ENCODE measurements around the gene SLC30A9. TPM values are rescaled to one million over a fixed set of nuclear protein-coding genes. Genes with fewer than 3 reads are reported as not detected.

SLC30A9 gene
- total RNA-seq, 1 experiment from 2014 or later: 32.7 TPM

DNA sequence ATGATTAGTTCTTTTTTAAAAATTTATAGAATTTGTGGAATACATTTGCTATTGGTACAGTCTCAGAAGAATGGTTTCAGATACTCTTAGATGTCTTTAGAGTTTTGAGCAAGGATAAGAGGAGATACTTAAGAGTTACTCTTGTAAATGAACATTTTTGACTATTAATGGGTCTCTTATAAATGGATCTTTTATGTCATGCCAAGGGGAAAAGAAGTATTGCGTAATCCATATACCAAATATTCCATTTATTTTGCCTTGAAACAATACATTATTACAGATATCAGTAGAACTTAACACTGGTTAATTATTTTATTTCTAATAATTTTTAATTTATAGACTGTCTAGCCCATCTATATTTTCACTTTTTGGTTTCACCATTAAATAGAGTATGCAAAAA lies 25.9 kb upstream of the SLC30A9 start:
- intact Hi-C loops (cut with micrococcal nuclease): loop anchor here (10.0 kb wide), 1 partner anchor 550 kb away; no protein-coding TSS in a partner anchor
- H3K4me1 ChIP-seq (ENCODE audit: insufficient read depth, low read length): peaks cover 15% of the 10 kb centered on the region
- H3F3A ChIP-seq (ENCODE audit: low read length, unreplicated experiment): no peaks in the 10 kb centered on the region
- no peaks in the 10 kb centered on the region for H3K9me2 ChIP-seq (replicated peaks; ENCODE audit: low read length)
- H3K27ac ChIP-seq (ENCODE audit: low read length): no peak overlapping the region
- H3K9ac ChIP-seq (ENCODE audit: low read length): no peak overlapping the region
- no peaks in the 10 kb centered on the region for H3K36me3 ChIP-seq (ENCODE audit: low read depth, low read length)
- TF ChIP-seq, protein P1, sequence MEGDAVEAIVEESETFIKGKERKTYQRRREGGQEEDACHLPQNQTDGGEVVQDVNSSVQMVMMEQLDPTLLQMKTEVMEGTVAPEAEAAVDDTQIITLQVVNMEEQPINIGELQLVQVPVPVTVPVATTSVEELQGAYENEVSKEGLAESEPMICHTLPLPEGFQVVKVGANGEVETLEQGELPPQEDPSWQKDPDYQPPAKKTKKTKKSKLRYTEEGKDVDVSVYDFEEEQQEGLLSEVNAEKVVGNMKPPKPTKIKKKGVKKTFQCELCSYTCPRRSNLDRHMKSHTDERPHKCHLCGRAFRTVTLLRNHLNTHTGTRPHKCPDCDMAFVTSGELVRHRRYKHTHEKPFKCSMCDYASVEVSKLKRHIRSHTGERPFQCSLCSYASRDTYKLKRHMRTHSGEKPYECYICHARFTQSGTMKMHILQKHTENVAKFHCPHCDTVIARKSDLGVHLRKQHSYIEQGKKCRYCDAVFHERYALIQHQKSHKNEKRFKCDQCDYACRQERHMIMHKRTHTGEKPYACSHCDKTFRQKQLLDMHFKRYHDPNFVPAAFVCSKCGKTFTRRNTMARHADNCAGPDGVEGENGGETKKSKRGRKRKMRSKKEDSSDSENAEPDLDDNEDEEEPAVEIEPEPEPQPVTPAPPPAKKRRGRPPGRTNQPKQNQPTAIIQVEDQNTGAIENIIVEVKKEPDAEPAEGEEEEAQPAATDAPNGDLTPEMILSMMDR (conservative IDR thresholded peaks at IDR 0.05; ENCODE audit: low read depth, low read length): no peak
- no peaks in the 10 kb centered on the region for H4K20me1 ChIP-seq (ENCODE audit: low read length)
- H3K9me3 ChIP-seq (ENCODE audit: low read length): no peaks in the 10 kb centered on the region
- no peak overlapping the region for H3K4me3 ChIP-seq (ENCODE audit: low read length)
- no peaks in the 10 kb centered on the region for H3K27me3 ChIP-seq (ENCODE audit: low read length)
- H3K4me2 ChIP-seq (ENCODE audit: low read length): no peak overlapping the region
- H3K79me2 ChIP-seq (ENCODE audit: low read length): no peaks in the 10 kb centered on the region
- ATAC-seq (no peak), DNase-seq (no peak)
- CTCF ChIA-PET: no interaction called here
- H2AFZ ChIP-seq (ENCODE audit: low read length): no peak overlapping the region
- POLR2A ChIA-PET (ENCODE audit: unreplicated experiment): no interaction called here
- BruUV-seq (replicated peaks): no TSS peak

DNA sequence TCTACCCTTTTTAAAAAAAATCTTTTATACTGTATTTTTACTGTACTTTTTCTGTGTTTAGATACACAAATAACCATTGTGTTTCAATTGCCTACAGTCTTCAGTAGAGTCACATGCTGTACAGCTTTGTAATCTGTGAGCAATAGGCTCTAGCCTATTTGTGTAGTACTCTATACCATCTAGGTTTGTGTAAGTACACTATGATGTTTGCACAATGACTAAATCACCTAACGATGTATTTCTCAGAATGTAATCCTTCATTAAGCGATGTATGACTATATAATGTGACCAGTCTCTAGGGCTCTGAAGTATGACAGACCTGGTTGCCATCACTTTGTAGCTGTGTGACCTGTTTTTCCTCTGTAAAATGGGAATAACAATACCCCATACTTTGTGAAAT lies 22.9 kb upstream of the SLC30A9 start:
- no peak for TF ChIP-seq EZH2phosphoT487 (IDR thresholded peaks at IDR 0.05; ENCODE audit: borderline replicate concordance, low read length)
- Histone ChIP-seq H3K4me2 (ENCODE audit: low read length) (no peak overlapping the region), H3K9me2 (replicated peaks; ENCODE audit: low read length) (no peaks in the 10 kb centered on the region), H3K9me3 (ENCODE audit: low read length) (no peaks in the 10 kb centered on the region), H3K79me2 (ENCODE audit: low read length) (no peaks in the 10 kb centered on the region), H3K27me3 (ENCODE audit: low read length) (no peaks in the 10 kb centered on the region), H3F3A (ENCODE audit: low read length, unreplicated experiment) (no peaks in the 10 kb centered on the region), H3K27ac (ENCODE audit: low read length) (peak overlapping the region; percentile 57), H2AFZ (ENCODE audit: low read length) (no peak overlapping the region), H3K9ac (ENCODE audit: low read length) (no peak overlapping the region), H3K4me3 (ENCODE audit: low read length) (no peak overlapping the region), H4K20me1 (ENCODE audit: low read length) (no peaks in the 10 kb centered on the region), H3K36me3 (ENCODE audit: low read depth, low read length) (no peaks in the 10 kb centered on the region), H3K4me1 (ENCODE audit: insufficient read depth, low read length) (peaks cover 15% of the 10 kb centered on the region)
- POLR2A ChIA-PET (ENCODE audit: unreplicated experiment): no interaction called here
- BruUV-seq (replicated peaks): no TSS peak
- ATAC-seq (peak; percentile 99), DNase-seq (peak; percentile 82)
- intact Hi-C loops (cut with micrococcal nuclease): loop anchor here (10.0 kb wide), 1 partner anchor 547 kb away; no protein-coding TSS in a partner anchor
- CTCF ChIA-PET: no interaction called here

- no peak for DNase-seq
- H4K20me1 ChIP-seq (ENCODE audit: low read length): no peaks in the 10 kb centered on the region
- no peak for TF ChIP-seq EZH2phosphoT487 (IDR thresholded peaks at IDR 0.05; ENCODE audit: borderline replicate concordance, low read length)
- TF ChIP-seq, protein P1 (conservative IDR thresholded peaks at IDR 0.05; ENCODE audit: low read depth, low read length): no peak
- H2AFZ ChIP-seq (ENCODE audit: low read length): no peak overlapping the region
- no peaks in the 10 kb centered on the region for H3F3A ChIP-seq (ENCODE audit: low read length, unreplicated experiment)
- no peaks in the 10 kb centered on the region for H3K9me3 ChIP-seq (ENCODE audit: low read length)
- no TSS peak for BruUV-seq (replicated peaks)
- no peak overlapping the region for H3K27ac ChIP-seq (ENCODE audit: low read length)
- no peak for ATAC-seq
- intact Hi-C loops (cut with micrococcal nuclease): loop anchor here (10.0 kb wide), 1 partner anchor 545 kb away; no protein-coding TSS in a partner anchor
- no peaks in the 10 kb centered on the region for H3K36me3 ChIP-seq (ENCODE audit: low read depth, low read length)
- H3K4me3 ChIP-seq (ENCODE audit: low read length): no peak overlapping the region
- H3K9ac ChIP-seq (ENCODE audit: low read length): no peak overlapping the region
- no peak overlapping the region for H3K4me2 ChIP-seq (ENCODE audit: low read length)
- POLR2A ChIA-PET (ENCODE audit: unreplicated experiment): no interaction called here
- peaks cover 15% of the 10 kb centered on the region for H3K4me1 ChIP-seq (ENCODE audit: insufficient read depth, low read length)
- no peaks in the 10 kb centered on the region for H3K79me2 ChIP-seq (ENCODE audit: low read length)
- no peaks in the 10 kb centered on the region for H3K9me2 ChIP-seq (replicated peaks; ENCODE audit: low read length)
- CTCF ChIA-PET: no interaction called here
- no peaks in the 10 kb centered on the region for H3K27me3 ChIP-seq (ENCODE audit: low read length)
These were observed 20.7 kb upstream of the SLC30A9 start for GRCh38 chr4:41969671-41970070.

Data from PC-3 (cell line).